IMR-90 (cell line): ENCODE data around the gene PMM1. TPM values are rescaled to one million over a fixed set of nuclear protein-coding genes. Genes with fewer than 3 reads are reported as not detected.

Experiments used
- ATAC-seq: fragments of 200-7000 bp; cut with Tn5 transposase; 2 replicates; pipeline ENCODE4 v1.9.1; 2020; ENCODE audit warnings: low read depth, mild to moderate bottlenecking, moderate library complexity
- BruUV-seq: library from RNA; stranded (reverse); fragments of 400-500 nt; replicated peaks from 2 replicates; lab custom pipeline; 2021; lab: Mats Ljungman, UMichigan
- CTCF ChIA-PET: fragments of 300-600 bp; formaldehyde crosslinking; extraction: SDS; loops from one replicate; lab custom pipeline; 2021; ENCODE audit warnings: antibody characterized with exemption; lab: Yijun Ruan, JAX
- POLR2A ChIA-PET: fragments of 300-600 bp; sonication (Branson Sonifier 250); formaldehyde crosslinking; loops from one replicate; lab custom pipeline; 2022; ENCODE audit warnings: antibody characterized with exemption; ENCODE audit not compliant: unreplicated experiment; lab: Charles Lee
- DNase-seq: peaks from one replicate; pipeline ENCODE4 v3.0.0; 2013
- H2AFZ ChIP-seq: replicated peaks from 2 replicates; pipeline ENCODE3; 2013; ENCODE audit warnings: low read length, mild to moderate bottlenecking; ENCODE audit not compliant: poor library complexity
- H2AK5ac ChIP-seq: 2 replicates; pipeline ENCODE4 v1.6.1; 2013; ENCODE audit warnings: low read depth, low read length, inconsistent platforms
- H2AK9ac ChIP-seq: replicated peaks from 2 replicates; pipeline ENCODE3; 2013; ENCODE audit warnings: mild to moderate bottlenecking, low read depth, low read length, moderate library complexity; ENCODE audit not compliant: poor library complexity
- H2BK120ac ChIP-seq: 2 replicates; pipeline ENCODE4 v1.6.1; 2013; ENCODE audit warnings: low read depth, low read length, inconsistent platforms
- H2BK15ac ChIP-seq: 3 replicates; pipeline ENCODE4 v1.6.1; 2013; ENCODE audit warnings: low read depth, low read length, inconsistent platforms
- H2BK20ac ChIP-seq: 2 replicates; pipeline ENCODE4 v1.6.1; 2013; ENCODE audit warnings: low read depth, mild to moderate bottlenecking, inconsistent platforms, low read length, moderate library complexity
- H2BK5ac ChIP-seq: 2 replicates; pipeline ENCODE4 v1.6.1; 2013; ENCODE audit warnings: mild to moderate bottlenecking, low read depth, low read length, inconsistent platforms; ENCODE audit not compliant: poor library complexity, severe bottlenecking
- H3K14ac ChIP-seq: replicated peaks from 2 replicates; pipeline ENCODE4 v1.6.1; 2013; ENCODE audit warnings: low read depth, low read length, inconsistent platforms
- H3K18ac ChIP-seq: 2 replicates; pipeline ENCODE4 v1.6.1; 2013; ENCODE audit warnings: low read depth, low read length, control low read depth
- H3K23ac ChIP-seq: 2 replicates; pipeline ENCODE4 v1.6.1; 2013; ENCODE audit warnings: low read depth, low read length, inconsistent platforms
- H3K27ac ChIP-seq: 2 replicates; pipeline ENCODE4 v1.5.1; 2013; ENCODE audit warnings: mild to moderate bottlenecking, control low read depth, low read length; ENCODE audit not compliant: insufficient read depth
- H3K27me3 ChIP-seq: 2 replicates; pipeline ENCODE4 v1.6.1; 2013; ENCODE audit warnings: low read length; ENCODE audit not compliant: control insufficient read depth, insufficient read depth
- H3K36me3 ChIP-seq: 2 replicates; pipeline ENCODE4 v1.6.1; 2013; ENCODE audit warnings: low read length, mixed read lengths; ENCODE audit not compliant: control insufficient read depth, insufficient read depth
- H3K4ac ChIP-seq: 2 replicates; pipeline ENCODE4 v1.6.1; 2013; ENCODE audit warnings: low read depth, low read length, inconsistent platforms
- H3K4me1 ChIP-seq: 2 replicates; pipeline ENCODE4 v1.6.1; 2013; ENCODE audit warnings: low read length, mixed read lengths; ENCODE audit not compliant: control insufficient read depth, insufficient read depth
- H3K4me2 ChIP-seq: 2 replicates; pipeline ENCODE4 v1.6.1; 2013; ENCODE audit warnings: low read depth, mild to moderate bottlenecking, control low read depth, low read length, moderate library complexity
- H3K4me3 ChIP-seq: 2 replicates; pipeline ENCODE4 v1.5.1; 2013; ENCODE audit warnings: low read depth, mild to moderate bottlenecking, control low read depth, low read length, moderate library complexity; ENCODE audit not compliant: insufficient read depth
- H3K56ac ChIP-seq: 2 replicates; pipeline ENCODE4 v1.6.1; 2013; ENCODE audit warnings: low read length, inconsistent platforms; ENCODE audit not compliant: insufficient read depth; ENCODE audit errors: extremely low read depth
- H3K79me1 ChIP-seq, 2 experiments: 2 replicates each; pipeline ENCODE4 v1.6.1; 2013; ENCODE audit warnings: low read length in 2 of 2, inconsistent platforms in 1 of 2, low read depth in 1 of 2
- H3K9ac ChIP-seq: 2 replicates; pipeline ENCODE4 v1.6.1; 2013; ENCODE audit warnings: low read depth, low read length, control low read depth
- H3K9me1 ChIP-seq: 2 replicates; pipeline ENCODE4 v1.6.1; 2013; ENCODE audit warnings: low read length, inconsistent platforms; ENCODE audit not compliant: insufficient read depth
- H3K9me3 ChIP-seq: 2 replicates; pipeline ENCODE4 v1.6.1; 2013; ENCODE audit warnings: low read length; ENCODE audit not compliant: control insufficient read depth, insufficient read depth
- H4K20me1 ChIP-seq: 2 replicates; pipeline ENCODE4 v1.6.1; 2013; ENCODE audit warnings: low read length, inconsistent platforms; ENCODE audit not compliant: insufficient read depth
- H4K5ac ChIP-seq: 2 replicates; pipeline ENCODE4 v1.6.1; 2013; ENCODE audit warnings: mild to moderate bottlenecking, low read depth, low read length, control low read depth
- H4K8ac ChIP-seq, 2 experiments: 2 replicates each; pipeline ENCODE4 v1.6.1; 2013; ENCODE audit warnings: low read depth in 2 of 2, low read length in 2 of 2, control low read depth in 1 of 2, inconsistent platforms in 1 of 2
- H4K91ac ChIP-seq: 2 replicates; pipeline ENCODE4 v1.6.1; 2013; ENCODE audit warnings: low read depth, low read length, inconsistent platforms; ENCODE audit not compliant: insufficient read depth
- CEBPB ChIP-seq: IDR thresholded peaks from 2 replicates; pipeline ENCODE4 v1.6.1; 2012; ENCODE audit warnings: low read depth, low read length, improper control_type of control experiment
- CHD1 ChIP-seq: IDR thresholded peaks from 2 replicates; pipeline ENCODE4 v1.6.1; 2012; ENCODE audit warnings: low read depth, low read length, improper control_type of control experiment
- FOS ChIP-seq: fragments of 150-350 bp; IDR thresholded peaks from 2 replicates; pipeline ENCODE4 v1.6.1; 2016; ENCODE audit warnings: low read depth, low read length
- MAFK ChIP-seq: IDR thresholded peaks from 2 replicates; pipeline ENCODE4 v1.6.1; 2012; ENCODE audit warnings: low read depth, low read length, improper control_type of control experiment
- MAZ ChIP-seq: IDR thresholded peaks from 2 replicates; pipeline ENCODE4 v1.6.1; 2012; ENCODE audit warnings: low read depth, mild to moderate bottlenecking, low read length, improper control_type of control experiment, moderate library complexity, borderline replicate concordance
- RAD21 ChIP-seq: IDR thresholded peaks from 2 replicates; pipeline ENCODE4 v1.6.1; 2012; ENCODE audit warnings: low read length, improper control_type of control experiment
- RCOR1 ChIP-seq: IDR thresholded peaks from 2 replicates; pipeline ENCODE4 v1.6.1; 2012; ENCODE audit warnings: mild to moderate bottlenecking, low read length, improper control_type of control experiment; ENCODE audit not compliant: insufficient replicate concordance
- WGBS, 2 experiments: methylation state at CpG; one replicate each; pipeline versions ENCODE4 v1.1.5 to v1.1.7; 2013; ENCODE audit warnings: missing lambda C conversion rate in 2 of 2; ENCODE audit not compliant: insufficient read length in 1 of 2; ENCODE audit errors: extremely low coverage in 2 of 2; 5-methylcytosine and 5-hydroxymethylcytosine counted together
- dilution Hi-C: fragments of 300-500 bp; cut with HindIII; formaldehyde crosslinking; loops from one replicate; pipeline ENCODE4 v1.14.3; 2018; ENCODE audit warnings: low sequenced_read_pairs; ENCODE audit not compliant: unreplicated experiment
- in situ Hi-C: fragments of 300-500 bp; cut with MboI; formaldehyde crosslinking; loops from 3 replicates; pipeline ENCODE4 v1.14.3; 2019; ENCODE audit warnings: low sequenced_read_pairs, inconsistent platforms, mixed read lengths
- intact Hi-C: fragments of 100-400 bp; cut with micrococcal nuclease; formaldehyde crosslinking; loops from 2 replicates; pipeline ENCODE4 v1.10.0; 2022
- polyA plus RNA-seq, 3 experiments: library from polyadenylated mRNA; depleted of rRNA; stranded (reverse); fragments of >200 nt; gene quantifications; 2 replicates each; pipeline ENCODE4 v1.2.3, GENCODE V29; 2012; ENCODE audit warnings: low replicate concordance in 1 of 3
- total RNA-seq: library from RNA; depleted of rRNA; stranded (reverse); fragments of >200 nt; gene quantifications from 2 replicates; pipeline ENCODE4 v1.2.3, GENCODE V29; 2012
- TF ChIP-seq, protein P1 (sequence below): conservative IDR thresholded peaks from 2 replicates; pipeline ENCODE4 v1.5.1; 2012; ENCODE audit warnings: mild to moderate bottlenecking, low read depth, low read length, improper control_type of control experiment
- TF ChIP-seq, protein P2 (sequence below): fragments of 150-350 bp; IDR thresholded peaks from 2 replicates; pipeline ENCODE4 v1.6.1; 2017; ENCODE audit warnings: mild to moderate bottlenecking, antibody characterized with exemption, low read length, low read depth

PMM1 gene
- total and polyA plus RNA-seq, 2 of the 4 experiments (the other 2 are of a cell fraction): 22.8 to 92.8 TPM

DNA sequence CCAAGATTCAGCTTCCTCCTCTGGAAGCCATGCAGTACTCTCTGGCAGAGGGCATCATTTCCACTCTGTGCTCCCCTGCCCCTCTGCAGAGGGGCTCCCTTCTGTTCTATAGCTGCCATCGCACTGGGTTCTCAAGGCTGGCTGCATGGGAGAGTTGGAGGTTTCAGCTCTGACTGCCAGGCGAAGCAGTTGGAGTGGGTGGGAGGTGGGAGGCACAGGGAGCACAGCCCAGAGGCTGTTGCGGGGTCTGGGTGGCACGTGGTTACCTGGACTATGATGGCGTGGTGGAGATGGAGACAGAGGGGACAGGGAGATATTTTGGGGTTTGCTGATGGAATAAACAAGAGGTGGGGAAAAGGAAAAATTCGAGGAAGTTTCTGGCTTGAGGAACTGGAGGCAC is 4.8 kb downstream of the PMM1 start:
- Histone ChIP-seq H2AK9ac (no peak overlapping the region), H2BK120ac (no peak overlapping the region), H3K27ac (no peak overlapping the region), H3K79me1 (peaks cover 34 to 65% of the 10 kb centered on the region in 2 experiments), H3K23ac (no peak overlapping the region), H3K9me1 (peaks cover 4% of the 10 kb centered on the region; the same call in 1 of the 2 replicates), H2BK20ac (no peak overlapping the region), H4K20me1 (0 out of 2 replicates have a peak, but pooled peaks cover 3% of the 10 kb centered on the region), H3K27me3 (no peaks in the 10 kb centered on the region), H2AFZ (no peak overlapping the region), H3K4me1 (peaks cover 4% of the 10 kb centered on the region), H3K9ac (no peak overlapping the region), H4K5ac (no peak overlapping the region), H3K56ac (no peak overlapping the region), H3K4me3 (no peak overlapping the region), H3K9me3 (no peaks in the 10 kb centered on the region), H2BK15ac (no peak overlapping the region), H3K4ac (no peak overlapping the region), H3K4me2 (no peak overlapping the region), H2BK5ac (no peak overlapping the region), H3K36me3 (peaks cover 32% of the 10 kb centered on the region), H4K8ac (no peak overlapping the region), H3K18ac (no peak overlapping the region), H4K91ac (no peak overlapping the region), H2AK5ac (no peak overlapping the region), H3K14ac (no peak overlapping the region)
- intact Hi-C loops (no loop called here), dilution Hi-C loops (no loop called here), in situ Hi-C loops (no loop called here)
- ChIA-PET POLR2A (interaction anchor here (0.7 kb wide), 1 partner anchor 200 kb away, joined by 4 read pairs; no protein-coding TSS in a partner anchor), CTCF (no interaction called here)
- ATAC-seq (no peak), DNase-seq (no peak)
- no peak for TF ChIP-seq MAFK
- no peak for TF ChIP-seq CHD1
- no peak for TF ChIP-seq RAD21
- no peak for TF ChIP-seq RCOR1
- TF ChIP-seq, protein P1, sequence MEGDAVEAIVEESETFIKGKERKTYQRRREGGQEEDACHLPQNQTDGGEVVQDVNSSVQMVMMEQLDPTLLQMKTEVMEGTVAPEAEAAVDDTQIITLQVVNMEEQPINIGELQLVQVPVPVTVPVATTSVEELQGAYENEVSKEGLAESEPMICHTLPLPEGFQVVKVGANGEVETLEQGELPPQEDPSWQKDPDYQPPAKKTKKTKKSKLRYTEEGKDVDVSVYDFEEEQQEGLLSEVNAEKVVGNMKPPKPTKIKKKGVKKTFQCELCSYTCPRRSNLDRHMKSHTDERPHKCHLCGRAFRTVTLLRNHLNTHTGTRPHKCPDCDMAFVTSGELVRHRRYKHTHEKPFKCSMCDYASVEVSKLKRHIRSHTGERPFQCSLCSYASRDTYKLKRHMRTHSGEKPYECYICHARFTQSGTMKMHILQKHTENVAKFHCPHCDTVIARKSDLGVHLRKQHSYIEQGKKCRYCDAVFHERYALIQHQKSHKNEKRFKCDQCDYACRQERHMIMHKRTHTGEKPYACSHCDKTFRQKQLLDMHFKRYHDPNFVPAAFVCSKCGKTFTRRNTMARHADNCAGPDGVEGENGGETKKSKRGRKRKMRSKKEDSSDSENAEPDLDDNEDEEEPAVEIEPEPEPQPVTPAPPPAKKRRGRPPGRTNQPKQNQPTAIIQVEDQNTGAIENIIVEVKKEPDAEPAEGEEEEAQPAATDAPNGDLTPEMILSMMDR: no peak
- TF ChIP-seq CEBPB: no peak
- TF ChIP-seq, protein P2, sequence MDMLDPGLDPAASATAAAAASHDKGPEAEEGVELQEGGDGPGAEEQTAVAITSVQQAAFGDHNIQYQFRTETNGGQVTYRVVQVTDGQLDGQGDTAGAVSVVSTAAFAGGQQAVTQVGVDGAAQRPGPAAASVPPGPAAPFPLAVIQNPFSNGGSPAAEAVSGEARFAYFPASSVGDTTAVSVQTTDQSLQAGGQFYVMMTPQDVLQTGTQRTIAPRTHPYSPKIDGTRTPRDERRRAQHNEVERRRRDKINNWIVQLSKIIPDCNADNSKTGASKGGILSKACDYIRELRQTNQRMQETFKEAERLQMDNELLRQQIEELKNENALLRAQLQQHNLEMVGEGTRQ: no peak
- no peak for TF ChIP-seq MAZ
- TF ChIP-seq FOS: no peak
- BruUV-seq: no TSS peak
- 100% methylated on average over 1 of the region's 6 CpGs; no CpG with 5 or more reads in 1 of the 2 experiments for WGBS, 2 experiments
